ENCODE results near the gene CDH5.

DNA sequence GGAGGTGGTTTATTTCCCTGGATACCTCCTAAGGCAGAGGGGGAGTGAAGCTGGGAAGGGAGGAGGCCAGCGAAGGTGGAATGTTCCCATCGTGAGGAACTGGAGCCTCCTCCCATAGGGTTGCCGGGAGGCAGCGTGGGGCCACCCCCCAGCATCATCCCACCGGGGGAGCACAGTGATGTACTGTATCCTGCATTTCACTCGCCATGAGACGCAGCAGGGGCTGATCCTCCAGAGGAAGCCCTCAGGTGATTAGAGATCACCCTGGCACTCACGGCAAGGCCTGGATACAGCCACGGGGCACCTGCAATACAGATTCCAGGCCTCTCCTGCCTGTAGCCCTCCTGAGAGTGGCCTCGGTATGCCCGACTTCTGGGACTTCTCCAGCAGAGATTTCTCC is 35.1 kb downstream of the CDH5 start:
- TF ChIP-seq, protein P1, sequence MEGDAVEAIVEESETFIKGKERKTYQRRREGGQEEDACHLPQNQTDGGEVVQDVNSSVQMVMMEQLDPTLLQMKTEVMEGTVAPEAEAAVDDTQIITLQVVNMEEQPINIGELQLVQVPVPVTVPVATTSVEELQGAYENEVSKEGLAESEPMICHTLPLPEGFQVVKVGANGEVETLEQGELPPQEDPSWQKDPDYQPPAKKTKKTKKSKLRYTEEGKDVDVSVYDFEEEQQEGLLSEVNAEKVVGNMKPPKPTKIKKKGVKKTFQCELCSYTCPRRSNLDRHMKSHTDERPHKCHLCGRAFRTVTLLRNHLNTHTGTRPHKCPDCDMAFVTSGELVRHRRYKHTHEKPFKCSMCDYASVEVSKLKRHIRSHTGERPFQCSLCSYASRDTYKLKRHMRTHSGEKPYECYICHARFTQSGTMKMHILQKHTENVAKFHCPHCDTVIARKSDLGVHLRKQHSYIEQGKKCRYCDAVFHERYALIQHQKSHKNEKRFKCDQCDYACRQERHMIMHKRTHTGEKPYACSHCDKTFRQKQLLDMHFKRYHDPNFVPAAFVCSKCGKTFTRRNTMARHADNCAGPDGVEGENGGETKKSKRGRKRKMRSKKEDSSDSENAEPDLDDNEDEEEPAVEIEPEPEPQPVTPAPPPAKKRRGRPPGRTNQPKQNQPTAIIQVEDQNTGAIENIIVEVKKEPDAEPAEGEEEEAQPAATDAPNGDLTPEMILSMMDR (IDR thresholded peaks at IDR 0.05): no peak
- no peak for TF ChIP-seq POLR2A (IDR thresholded peaks at IDR 0.05)
